Caco-2 (cell line): ENCODE measurements around the gene TXLNB. TPM values are rescaled to one million over a fixed set of nuclear protein-coding genes. Genes with fewer than 3 reads are reported as not detected.

Experiments
- BruUV-seq: library from RNA; stranded (reverse); fragments of 400-500 nt; replicated peaks from 2 replicates; lab custom pipeline; 2021; lab: Mats Ljungman, UMichigan
- CTCF ChIA-PET: fragments of 300-600 bp; sonication (Branson Sonifier 250); formaldehyde crosslinking; loops from one replicate; lab custom pipeline; 2022; ENCODE audit warnings: antibody characterized with exemption; lab: Charles Lee
- POLR2A ChIA-PET: fragments of 300-600 bp; sonication (Branson Sonifier 250); formaldehyde crosslinking; loops from one replicate; lab custom pipeline; 2022; ENCODE audit warnings: antibody characterized with exemption; lab: Charles Lee
- DNase-seq, 2 experiments: peaks; one replicate each; pipeline versions ENCODE4 v3.0.0 to v3.0.0-alpha.2; 2020 to 2022
- H3K27me3 ChIP-seq: replicated peaks from 2 replicates; pipeline ENCODE4 v1.6.0; 2011; ENCODE audit warnings: low read length; ENCODE audit not compliant: control insufficient read depth, insufficient read depth
- H3K36me3 ChIP-seq: 2 replicates; pipeline ENCODE4 v1.5.1; 2011; ENCODE audit warnings: low read length; ENCODE audit not compliant: control insufficient read depth, insufficient read depth
- H3K4me1 ChIP-seq: fragments of 250-450 bp; sonication (Bioruptor Pico); 2 replicates; pipeline ENCODE4 v1.5.1; 2020; ENCODE audit warnings: mild to moderate bottlenecking
- H3K4me3 ChIP-seq: 2 replicates; pipeline ENCODE4 v1.5.1; 2011; ENCODE audit warnings: low read depth, mild to moderate bottlenecking, control low read depth, low read length
- H3K9me3 ChIP-seq: fragments of 250-450 bp; sonication (Bioruptor Pico); 2 replicates; pipeline ENCODE4 v1.5.1; 2020; ENCODE audit warnings: mild to moderate bottlenecking, moderate library complexity
- H3K27ac Mint-ChIP-seq: one replicate; pipeline ENCODE4 v1.8.0; 2022; ENCODE audit warnings: mixed read lengths; ENCODE audit not compliant: unreplicated experiment
- H3K27me3 Mint-ChIP-seq: one replicate; pipeline ENCODE4 v1.8.0; 2022; ENCODE audit warnings: mixed read lengths; ENCODE audit not compliant: insufficient read depth, unreplicated experiment
- H3K36me3 Mint-ChIP-seq: one replicate; pipeline ENCODE4 v1.8.0; 2022; ENCODE audit warnings: mild to moderate bottlenecking, mixed read lengths; ENCODE audit not compliant: insufficient read depth, unreplicated experiment
- H3K4me1 Mint-ChIP-seq: one replicate; pipeline ENCODE4 v1.8.0; 2022; ENCODE audit warnings: low read depth, mixed read lengths; ENCODE audit not compliant: unreplicated experiment
- H3K4me3 Mint-ChIP-seq: one replicate; pipeline ENCODE4 v1.8.0; 2022; ENCODE audit warnings: mild to moderate bottlenecking, moderate library complexity, mixed read lengths; ENCODE audit not compliant: unreplicated experiment
- H3K9me3 Mint-ChIP-seq: one replicate; pipeline ENCODE4 v1.8.0; 2022; ENCODE audit warnings: mixed read lengths; ENCODE audit not compliant: unreplicated experiment
- CTCF ChIP-seq, 2 experiments: fragments of 200-600 bp in 1 of 2; IDR thresholded peaks; 1 replicate in 1 of 2; 2 replicates in 1 of 2; pipeline versions ENCODE4 v1.5.1 to v1.8.0; 2011 to 2022; ENCODE audit warnings: antibody characterized with exemption in 1 of 2, control low read depth in 1 of 2, inconsistent platforms in 1 of 2, low read depth in 1 of 2, low read length in 1 of 2, mild to moderate bottlenecking in 1 of 2, moderate library complexity in 1 of 2; ENCODE audit not compliant: insufficient read depth in 1 of 2, severe bottlenecking in 1 of 2, unreplicated experiment in 1 of 2
- intact Hi-C: fragments of 100-400 bp; cut with micrococcal nuclease; formaldehyde crosslinking; loops from one replicate; pipeline ENCODE4 v1.10.0; 2022; ENCODE audit not compliant: unreplicated experiment
- total RNA-seq: library from RNA; stranded (reverse); gene quantifications from 2 replicates; pipeline ENCODE4 v1.2.3, GENCODE V29; 2022

TXLNB gene
- total RNA-seq, 1 experiment from 2014 or later: not detected

GRCh38 chr6:139337830-139338229 is 46.0 kb upstream of the TXLNB start:
- H3K36me3 Mint-ChIP-seq: no peaks in the 10 kb centered on the region
- peaks cover 5% of the 10 kb centered on the region for H3K27me3 Mint-ChIP-seq
- no peak overlapping the region for H3K4me3 ChIP-seq
- H3K36me3 ChIP-seq: no peaks in the 10 kb centered on the region
- no peak overlapping the region for H3K27ac Mint-ChIP-seq
- CTCF ChIA-PET: no interaction called here
- H3K9me3 Mint-ChIP-seq: no peaks in the 10 kb centered on the region
- no peak overlapping the region for H3K4me3 Mint-ChIP-seq
- no peak for TF ChIP-seq CTCF (IDR thresholded peaks at IDR 0.05; ENCODE audit: insufficient read depth in 1 of 2, low read depth in 1 of 2, low read length in 1 of 2, severe bottlenecking in 1 of 2, unreplicated experiment in 1 of 2)
- no TSS peak for BruUV-seq
- POLR2A ChIA-PET: no interaction called here
- H3K4me1 ChIP-seq: no peaks in the 10 kb centered on the region
- intact Hi-C loops: no loop called here
- no peaks in the 10 kb centered on the region for H3K27me3 ChIP-seq
- no peaks in the 10 kb centered on the region for H3K9me3 ChIP-seq
- no peak for DNase-seq
- H3K4me1 Mint-ChIP-seq: no peaks in the 10 kb centered on the region

- Histone ChIP-seq H3K4me3 (no peak overlapping the region), H3K36me3 (no peaks in the 10 kb centered on the region), H3K9me3 (no peaks in the 10 kb centered on the region), H3K27me3 (no peaks in the 10 kb centered on the region), H3K4me1 (no peaks in the 10 kb centered on the region)
- no peak overlapping the region for H3K27ac Mint-ChIP-seq
- ChIA-PET CTCF (no interaction called here), POLR2A (no interaction called here)
- BruUV-seq: no TSS peak
- DNase-seq: no peak
- intact Hi-C loops: no loop called here
- no peaks in the 10 kb centered on the region for H3K4me1 Mint-ChIP-seq
- H3K9me3 Mint-ChIP-seq: no peaks in the 10 kb centered on the region
- H3K27me3 Mint-ChIP-seq: peaks cover 5% of the 10 kb centered on the region
- H3K4me3 Mint-ChIP-seq: no peak overlapping the region
- H3K36me3 Mint-ChIP-seq: no peaks in the 10 kb centered on the region
- TF ChIP-seq CTCF (IDR thresholded peaks at IDR 0.05; ENCODE audit: insufficient read depth in 1 of 2, low read depth in 1 of 2, low read length in 1 of 2, severe bottlenecking in 1 of 2, unreplicated experiment in 1 of 2): no peak
Observed at GRCh38 chr6:139337001-139337400, 45.2 kb upstream of the TXLNB start.

- Mint-ChIP-seq H3K4me1 (no peaks in the 10 kb centered on the region), H3K27ac (no peak overlapping the region), H3K4me3 (no peak overlapping the region), H3K9me3 (no peaks in the 10 kb centered on the region), H3K36me3 (no peaks in the 10 kb centered on the region), H3K27me3 (peaks cover 5% of the 10 kb centered on the region)
- Histone ChIP-seq H3K36me3 (no peaks in the 10 kb centered on the region), H3K4me3 (no peak overlapping the region), H3K9me3 (no peaks in the 10 kb centered on the region), H3K27me3 (no peaks in the 10 kb centered on the region), H3K4me1 (no peaks in the 10 kb centered on the region)
- intact Hi-C loops: no loop called here
- DNase-seq: no peak
- TF ChIP-seq CTCF (IDR thresholded peaks at IDR 0.05; ENCODE audit: insufficient read depth in 1 of 2, low read depth in 1 of 2, low read length in 1 of 2, severe bottlenecking in 1 of 2, unreplicated experiment in 1 of 2): no peak
- POLR2A ChIA-PET: no interaction called here
- BruUV-seq: no TSS peak
- CTCF ChIA-PET: no interaction called here
Observed at GRCh38 chr6:139336488-139336887, 44.7 kb upstream of the TXLNB start.
